Cortex of kidney (tissue), 1 donor: ENCODE results near the gene NBAS.

ENCODE experiments used
- DNase-seq: peaks from one replicate; lab custom pipeline; 2025; lab: John Stamatoyannopoulos, UW

Gene NBAS

DNA sequence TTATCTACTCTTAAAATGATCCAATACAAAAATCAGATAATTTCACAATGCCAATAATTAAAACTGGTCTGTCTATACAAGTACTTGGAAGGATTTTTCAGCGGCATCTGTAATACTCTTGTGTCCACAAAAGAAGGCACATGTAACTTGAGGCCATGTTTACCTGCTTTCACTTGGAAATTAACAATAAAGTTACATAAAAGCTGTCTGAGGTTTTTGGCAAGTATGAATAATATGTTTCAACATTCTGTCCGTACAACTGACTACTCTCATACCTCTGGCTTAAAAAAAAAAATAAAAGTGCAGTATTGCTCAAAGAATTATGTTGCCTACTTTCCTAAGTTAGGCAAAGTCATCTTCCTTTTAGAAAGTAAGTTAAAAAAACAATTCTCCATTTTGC is 253.6 kb downstream of the NBAS start:
- no peak for DNase-seq

DNA sequence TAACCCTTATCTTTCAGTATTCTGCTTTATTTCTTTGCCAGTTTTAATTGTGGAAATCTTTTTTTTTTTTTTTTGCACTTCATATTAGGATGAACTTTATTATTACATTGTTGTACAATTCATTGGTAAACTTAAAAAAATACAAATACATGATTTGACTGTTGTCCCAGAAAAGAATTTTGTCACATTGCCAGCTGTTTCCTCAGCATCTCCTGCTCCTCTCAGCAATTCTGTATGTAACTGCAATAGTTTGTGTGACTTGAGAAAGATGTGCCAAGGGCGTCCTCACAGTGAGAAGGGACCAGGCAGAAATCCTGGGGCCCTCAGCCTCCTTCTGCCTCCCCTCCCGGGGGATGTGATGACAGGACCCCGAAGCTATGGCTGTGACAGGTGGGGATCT is 254.4 kb downstream of the NBAS start:
- no peak for DNase-seq

DNA sequence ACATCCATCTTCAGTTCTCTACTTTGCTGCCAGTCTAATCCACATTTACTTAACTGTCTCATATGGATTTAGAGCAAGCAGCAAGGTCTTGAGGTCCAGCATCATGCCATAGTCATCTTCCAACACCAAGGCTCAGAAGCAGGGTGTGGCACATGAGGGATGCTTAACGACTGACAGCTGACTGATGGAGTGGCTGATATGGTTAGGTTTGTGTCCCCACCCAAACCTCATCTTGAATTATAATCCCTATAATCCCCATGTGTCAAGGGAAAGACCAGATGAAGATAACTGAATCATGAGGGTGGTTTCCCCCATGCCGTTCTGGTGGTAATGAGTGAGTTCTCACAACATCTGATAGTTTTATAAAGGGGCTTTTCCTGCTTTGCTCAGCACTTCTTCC is 257.3 kb downstream of the NBAS start:
- DNase-seq = no peak

DNA sequence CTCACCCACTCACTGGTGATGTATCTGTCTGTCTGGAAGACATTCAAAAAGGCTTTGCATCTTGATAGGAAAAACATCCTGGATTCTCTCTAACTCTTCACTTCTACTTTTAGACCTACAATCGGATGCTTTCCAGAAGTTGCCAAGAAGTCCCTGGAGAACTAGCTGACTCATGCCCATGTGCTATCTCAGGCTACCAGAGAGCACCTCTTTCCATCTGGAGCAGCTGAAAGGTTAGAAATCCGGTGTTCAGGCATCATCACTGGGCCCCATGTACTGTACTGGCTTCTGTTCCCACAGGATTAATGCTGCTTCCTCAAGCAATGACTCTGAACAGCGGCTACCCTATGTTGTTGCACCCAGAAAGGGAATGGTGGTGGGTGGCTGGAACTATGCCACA is 259.0 kb downstream of the NBAS start:
- DNase-seq = no peak

DNA sequence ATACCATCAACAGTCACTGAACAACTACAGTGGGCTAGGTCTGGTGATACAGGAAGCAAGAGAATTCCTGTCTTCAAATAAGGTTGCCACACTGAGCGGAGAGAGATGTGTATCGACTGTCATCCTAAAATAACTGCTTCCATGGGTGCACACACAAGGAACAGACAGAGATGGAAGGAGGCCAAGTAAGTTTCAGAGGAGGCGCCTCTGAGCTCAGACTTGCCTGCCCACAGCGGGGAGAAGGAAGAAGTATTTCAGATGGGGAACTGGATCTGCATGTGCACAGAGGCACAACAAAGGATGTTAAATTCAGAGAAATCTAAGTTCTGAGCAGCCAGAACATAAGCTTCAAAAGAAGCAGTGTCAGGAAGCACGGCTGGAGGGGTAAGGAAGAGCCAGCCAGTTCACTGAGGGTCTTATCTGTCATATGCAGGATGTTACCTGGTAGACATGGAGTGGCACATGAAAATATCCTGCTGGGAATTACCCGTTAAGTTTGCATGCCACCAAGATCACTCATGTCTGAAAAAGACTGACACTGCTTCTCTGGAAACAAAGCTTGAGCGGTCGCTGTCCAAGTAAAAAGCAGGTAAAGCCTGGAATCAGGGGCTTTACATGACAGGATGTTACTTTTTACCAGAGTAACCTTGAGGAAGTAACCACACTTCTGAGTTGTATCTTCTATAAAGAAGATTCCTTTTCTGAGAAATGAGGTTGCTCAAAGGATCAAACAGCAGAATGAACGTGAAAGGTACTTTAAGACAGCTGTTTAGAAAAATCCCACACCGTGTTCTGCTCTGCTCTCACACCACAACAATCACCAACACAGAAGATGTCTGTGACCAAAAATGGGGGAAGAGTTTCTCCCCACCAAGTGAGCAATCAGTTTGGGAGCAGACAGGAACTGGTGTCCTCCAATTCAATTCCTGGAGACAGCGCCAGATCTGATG is 260.2 kb downstream of the NBAS start:
- no peak for DNase-seq

DNA sequence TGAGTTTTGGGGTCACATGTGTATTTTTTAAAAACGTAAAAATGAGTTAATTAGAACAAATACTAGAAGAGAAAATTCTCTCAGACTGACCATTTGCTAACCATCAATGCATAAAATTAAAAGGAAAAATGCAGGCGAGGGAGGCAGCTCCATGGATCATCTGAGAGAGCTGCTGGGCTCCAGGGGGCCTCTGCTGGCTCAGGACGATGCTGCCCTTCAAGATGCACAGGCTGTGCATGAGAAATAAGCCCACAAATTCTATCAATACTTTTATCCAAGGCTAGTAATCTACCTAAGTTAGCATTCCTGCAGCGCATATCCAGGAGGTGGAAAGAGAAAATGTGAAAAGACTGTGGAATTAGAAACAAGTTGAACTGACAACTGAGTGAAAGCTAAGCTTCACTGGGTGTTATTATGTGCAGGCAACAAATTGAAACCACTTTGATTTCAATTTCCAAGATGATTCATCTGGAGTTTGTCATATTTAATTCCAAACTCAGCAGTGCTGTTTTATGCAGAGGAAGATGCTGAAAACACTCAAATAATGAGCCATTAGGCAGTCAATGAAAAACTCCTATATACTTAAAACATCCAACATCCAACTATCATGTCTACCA is 261.1 kb downstream of the NBAS start:
- DNase-seq = no peak

DNA sequence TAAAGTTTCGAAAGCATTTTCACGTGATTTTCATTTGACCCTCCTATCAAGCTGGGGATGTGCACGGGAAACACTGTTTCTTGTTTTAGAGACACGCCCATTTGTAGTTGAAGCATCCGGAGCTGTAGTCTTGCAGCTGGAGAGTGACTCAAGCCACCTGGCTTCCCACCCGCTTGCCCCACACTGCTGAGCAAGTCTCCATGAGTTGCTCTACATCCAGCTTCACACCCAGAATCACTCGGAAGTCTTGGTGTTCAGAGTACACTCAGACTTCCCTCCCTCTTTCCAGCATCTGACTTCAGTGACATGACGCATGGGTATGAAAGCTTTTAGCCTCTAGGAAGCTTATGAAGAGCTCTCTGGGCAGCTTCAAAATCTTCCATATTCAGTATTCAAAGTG is 262.4 kb downstream of the NBAS start:
- no peak for DNase-seq

DNA sequence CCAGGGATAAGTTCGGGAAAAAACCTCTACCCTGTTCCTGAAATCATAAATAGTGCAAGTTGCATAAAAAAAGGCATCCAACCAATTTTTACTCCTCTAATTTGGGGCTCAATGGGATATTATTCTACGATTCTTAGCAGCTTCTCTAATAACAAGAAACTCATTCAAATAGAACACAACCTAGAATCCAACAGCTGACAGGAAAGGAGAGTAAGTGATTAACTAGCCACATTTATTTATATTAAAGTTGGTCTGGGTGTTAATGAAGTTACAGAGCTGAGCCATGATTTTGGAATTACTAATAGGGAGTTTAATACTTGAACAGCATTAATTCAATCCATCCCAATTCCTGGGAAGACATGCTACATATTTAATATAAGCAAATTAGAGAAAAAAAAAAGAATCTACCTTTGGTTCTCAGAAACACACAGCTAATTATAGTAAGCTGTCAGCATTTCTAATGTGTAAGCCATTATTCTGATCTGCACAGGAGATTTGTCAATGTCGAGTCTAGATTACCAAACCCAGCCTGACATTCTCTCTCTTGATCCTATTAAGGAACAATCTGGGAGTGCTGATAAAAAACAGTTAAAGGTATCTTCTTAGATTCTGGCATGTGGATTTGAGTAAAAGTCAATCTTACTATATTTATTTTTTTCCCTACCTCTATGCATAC is 267.7 kb downstream of the NBAS start:
- no peak for DNase-seq

DNA sequence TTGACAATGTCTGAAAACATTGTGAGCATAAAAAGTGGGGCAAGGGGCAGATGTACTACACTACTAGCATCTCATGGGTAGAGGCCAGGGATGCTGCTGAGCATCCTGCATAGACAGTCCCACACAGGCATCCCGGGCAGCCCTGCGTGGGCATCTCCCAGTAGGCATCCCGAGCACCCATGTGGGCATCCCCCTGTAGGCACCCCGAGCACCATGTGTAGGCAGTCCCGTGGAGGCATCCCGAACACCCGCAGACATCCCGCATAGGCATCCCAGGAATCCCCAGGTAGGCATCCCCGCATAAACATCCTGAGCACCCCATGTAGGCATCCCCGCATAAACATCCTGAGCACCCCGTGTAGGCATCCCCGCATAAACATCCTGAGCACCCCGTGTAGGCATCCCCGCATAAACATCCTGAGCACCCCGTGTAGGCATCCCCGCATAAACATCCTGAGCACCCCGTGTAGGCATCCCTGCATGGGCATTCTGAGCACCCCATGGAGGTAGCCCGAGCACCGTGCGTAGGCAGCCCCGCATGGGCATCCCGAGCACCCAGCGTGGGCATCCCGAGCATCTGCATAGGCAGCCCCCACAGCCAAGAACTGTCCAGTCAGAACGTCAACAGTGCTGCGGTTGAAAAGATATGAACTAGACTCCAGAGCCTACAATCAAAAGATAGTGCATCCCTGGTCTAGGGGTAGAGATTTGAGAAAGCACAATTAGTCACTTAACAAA is 273.5 kb downstream of the NBAS start:
- no peak for DNase-seq

DNA sequence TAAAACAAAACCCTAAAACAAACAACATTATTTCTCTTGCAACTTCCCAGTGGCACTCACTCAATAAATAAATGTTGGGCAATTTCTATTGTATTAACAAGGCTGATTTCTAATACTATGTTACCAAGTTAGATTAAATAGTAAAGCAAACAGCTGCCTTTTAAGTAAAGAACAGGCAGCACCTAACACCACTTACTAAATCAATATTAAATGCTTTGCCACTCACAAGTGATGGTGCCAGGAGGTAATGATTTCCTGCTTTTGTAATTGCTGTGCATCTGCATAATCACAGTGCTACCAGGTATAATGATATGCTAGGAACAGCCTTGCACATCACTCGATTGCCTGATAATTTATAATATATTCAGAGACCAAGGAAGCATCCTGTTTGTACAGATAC is 276.5 kb downstream of the NBAS start:
- no peak for DNase-seq

DNA sequence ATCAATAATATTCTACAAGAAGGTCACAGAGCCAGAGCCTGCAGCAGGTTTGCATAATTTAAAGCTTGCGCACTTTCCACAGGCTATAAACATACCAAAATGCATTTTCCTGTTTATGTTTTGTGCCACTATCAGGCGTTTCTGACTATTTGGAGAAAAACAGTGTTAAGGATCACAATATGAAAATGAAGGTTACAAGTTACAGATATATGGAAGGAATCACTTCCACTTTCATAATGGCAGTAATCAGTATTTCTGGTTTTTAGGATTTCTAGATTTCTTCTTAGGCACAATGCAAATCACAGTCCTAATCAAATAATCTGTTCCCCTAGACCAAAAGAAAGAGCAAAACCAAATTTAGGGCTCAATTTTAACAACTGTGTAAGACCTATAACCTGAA is 279.5 kb downstream of the NBAS start:
- no peak for DNase-seq

DNA sequence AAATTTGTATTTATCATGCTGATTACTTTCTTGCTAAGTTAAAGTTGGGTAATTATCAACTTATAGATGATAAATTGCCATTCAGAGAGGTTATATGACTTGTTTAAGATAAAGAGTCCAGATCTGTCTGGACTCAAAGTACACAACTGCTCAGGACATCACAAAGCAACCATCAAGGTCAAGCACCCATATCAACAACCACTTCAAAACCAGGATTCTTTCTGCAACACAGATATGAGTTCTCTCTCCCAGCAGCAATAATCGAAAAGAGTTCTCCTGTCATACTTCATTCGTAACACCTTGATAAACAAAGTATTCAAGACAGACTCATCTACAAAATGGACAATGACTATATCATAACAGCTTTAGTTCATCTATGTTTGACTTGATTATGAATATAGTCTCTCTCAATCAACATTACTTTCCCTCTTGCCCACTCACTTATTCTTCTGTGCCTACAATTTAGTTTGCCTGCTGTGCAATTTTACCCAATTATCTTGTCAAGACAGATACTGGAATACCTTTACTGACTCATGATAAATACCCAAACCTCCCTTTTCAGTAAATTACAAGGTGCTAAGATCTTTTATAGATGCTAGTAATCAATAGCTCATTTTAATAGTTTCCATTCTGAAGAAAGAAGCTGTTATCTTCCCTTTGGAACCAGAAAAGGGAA is 281.8 kb downstream of the NBAS start:
- DNase-seq = no peak

DNA sequence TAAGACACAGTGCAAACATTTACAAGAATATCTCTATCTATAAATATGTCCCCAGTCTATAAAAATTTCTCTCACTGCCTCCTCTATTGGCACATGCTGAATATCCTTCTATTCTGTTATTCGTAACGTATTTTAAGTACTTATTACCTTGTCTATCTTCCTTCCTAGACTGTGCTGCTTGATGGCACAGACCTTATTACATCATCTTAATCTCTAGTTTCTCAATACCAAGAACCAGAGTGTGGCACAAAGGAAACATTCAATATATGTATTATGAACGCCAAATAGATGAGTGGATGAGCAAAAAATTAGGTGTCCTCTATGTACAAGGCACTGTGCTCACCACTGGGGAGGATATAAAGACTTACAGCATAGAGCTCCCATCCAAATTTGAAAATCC is 282.8 kb downstream of the NBAS start:
- DNase-seq = no peak

DNA sequence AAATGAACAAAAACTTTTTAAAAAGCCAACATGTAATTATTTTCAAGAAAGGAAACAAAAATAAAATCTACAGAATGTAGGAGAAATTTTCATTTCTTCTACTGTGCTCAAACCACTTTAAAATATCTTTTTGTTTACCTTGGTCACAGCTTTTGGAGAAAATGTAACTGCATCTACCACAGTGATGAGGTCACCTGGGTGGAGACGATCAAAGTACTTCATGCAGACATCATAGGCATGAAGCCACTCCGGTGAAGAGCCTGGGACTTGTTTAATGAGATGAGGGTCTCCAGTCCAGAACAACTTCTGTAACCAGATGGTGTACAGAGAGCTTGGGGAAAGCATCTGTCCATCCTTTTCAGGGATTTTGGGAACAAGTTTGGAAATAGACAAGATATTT is 285.8 kb downstream of the NBAS start:
- no peak for DNase-seq

DNA sequence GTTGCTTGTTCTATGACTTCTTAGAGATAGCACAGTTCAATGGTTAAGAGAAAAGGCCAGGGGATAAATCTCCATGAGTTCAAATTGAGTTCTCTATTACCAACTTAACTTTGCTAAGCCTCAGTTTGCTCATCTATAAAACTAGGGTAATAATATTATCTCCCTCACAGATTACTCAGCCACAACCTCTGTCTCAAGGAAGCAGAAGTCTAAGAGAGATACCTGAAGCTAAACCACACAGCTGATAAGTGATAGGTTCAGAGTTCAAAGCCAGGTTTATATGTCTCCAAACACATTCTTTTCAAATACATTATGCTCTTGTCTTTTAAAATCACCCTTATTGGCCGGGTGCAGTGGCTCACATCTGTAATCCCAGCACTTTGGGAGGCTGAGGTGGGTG is 287.7 kb downstream of the NBAS start:
- DNase-seq = no peak

DNA sequence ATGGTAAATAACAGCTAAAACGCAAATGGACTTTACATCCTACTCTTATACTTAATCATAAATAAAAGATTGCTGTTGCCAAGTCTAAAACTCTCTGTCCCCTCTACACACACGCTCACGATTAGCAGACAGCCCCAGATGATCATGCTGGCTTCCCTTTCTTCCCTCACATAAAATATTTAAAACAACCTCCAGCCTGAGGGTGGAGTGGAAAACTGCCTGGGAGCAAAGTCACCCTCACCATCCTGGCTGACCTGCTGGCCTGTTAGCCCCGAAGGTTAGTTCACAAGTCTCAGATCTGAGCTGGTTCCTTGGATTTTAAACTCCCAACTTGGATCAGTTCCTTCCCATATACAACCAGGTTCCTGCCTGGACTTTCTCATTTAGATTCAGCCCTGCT is 288.2 kb downstream of the NBAS start:
- no peak for DNase-seq

DNA sequence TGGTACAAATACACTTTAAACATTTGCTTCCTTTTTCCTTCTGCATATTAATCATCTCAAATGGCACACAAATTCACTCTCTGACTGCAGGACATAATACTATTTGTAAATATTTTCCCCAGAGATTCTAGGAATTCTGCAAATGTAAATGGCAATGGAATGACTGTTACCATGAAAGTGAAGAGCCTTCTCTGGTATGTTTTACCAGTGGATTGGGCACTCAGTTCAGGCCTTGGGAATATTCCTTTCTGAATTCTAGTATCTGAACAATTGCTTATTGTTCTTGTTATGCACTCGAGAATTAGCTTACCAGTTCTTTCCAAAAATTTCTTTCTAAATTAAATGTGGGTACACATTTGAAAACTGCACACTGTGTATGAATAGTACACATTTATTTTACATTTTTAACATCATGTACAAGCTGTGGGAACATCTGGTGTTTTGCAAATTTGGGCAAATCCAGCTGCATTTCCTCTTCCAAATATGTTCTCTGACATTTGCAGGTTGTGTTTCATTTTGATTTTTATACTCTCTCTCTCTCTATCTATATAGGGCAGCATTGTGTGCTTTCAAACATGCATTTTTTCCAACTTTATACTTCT is 289.1 kb downstream of the NBAS start:
- DNase-seq = no peak

DNA sequence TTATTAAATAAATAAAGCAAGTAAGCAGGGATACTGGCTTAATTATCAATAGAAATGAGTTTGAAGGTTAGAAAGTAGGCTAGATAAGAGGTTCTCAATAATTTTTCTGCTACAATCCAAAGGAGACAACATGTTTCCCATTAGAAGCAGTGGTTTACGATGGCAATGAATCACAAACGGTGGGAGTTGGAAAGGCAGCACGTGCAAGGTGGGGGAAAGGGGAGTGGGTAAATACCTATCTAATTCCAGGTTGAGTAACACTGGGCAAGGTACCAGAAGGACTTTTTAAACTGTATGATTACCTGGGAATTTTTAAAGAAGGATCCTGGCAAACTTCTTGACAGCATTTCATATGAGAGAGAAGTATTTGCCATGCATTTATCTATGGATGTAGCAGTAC is 289.9 kb downstream of the NBAS start:
- DNase-seq = no peak

DNA sequence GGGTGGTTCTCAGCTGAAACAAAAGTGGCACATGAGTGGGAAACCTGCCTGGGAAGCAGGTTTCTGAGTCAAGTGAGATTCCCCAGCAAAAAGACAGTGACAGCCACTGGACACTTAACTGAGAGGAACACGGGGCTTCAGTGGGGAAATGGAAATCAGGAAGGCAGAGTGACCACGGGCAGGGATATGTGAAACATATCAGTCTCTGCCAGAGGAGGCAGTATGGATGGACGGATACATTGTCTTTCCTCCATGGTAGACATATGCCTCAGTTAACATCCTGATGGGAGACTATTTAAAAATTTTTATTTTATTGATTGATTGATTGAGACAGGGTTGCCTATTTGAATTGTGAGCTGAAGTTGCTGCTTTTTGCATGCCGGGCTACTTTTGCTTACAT is 292.1 kb downstream of the NBAS start:
- DNase-seq = no peak

DNA sequence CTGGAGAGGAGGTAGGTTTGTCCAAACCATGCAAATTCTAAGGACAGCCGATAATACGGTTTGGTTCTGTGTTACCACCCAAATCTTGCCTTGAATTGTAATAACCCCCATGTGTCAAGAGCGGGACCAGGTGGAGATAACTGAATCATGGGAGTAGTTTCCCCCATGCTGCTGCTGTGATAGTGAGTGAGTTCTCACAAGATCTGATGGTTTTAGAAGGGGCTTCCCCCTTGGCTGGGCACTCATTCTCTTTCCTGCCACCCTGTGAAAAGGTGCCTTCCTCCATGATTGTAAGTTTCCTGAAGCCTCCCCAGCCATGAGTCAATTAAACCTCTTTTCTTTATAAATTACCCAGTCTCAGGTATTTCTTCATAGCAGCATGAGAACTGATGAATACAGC is 295.2 kb downstream of the NBAS start:
- DNase-seq = no peak

DNA sequence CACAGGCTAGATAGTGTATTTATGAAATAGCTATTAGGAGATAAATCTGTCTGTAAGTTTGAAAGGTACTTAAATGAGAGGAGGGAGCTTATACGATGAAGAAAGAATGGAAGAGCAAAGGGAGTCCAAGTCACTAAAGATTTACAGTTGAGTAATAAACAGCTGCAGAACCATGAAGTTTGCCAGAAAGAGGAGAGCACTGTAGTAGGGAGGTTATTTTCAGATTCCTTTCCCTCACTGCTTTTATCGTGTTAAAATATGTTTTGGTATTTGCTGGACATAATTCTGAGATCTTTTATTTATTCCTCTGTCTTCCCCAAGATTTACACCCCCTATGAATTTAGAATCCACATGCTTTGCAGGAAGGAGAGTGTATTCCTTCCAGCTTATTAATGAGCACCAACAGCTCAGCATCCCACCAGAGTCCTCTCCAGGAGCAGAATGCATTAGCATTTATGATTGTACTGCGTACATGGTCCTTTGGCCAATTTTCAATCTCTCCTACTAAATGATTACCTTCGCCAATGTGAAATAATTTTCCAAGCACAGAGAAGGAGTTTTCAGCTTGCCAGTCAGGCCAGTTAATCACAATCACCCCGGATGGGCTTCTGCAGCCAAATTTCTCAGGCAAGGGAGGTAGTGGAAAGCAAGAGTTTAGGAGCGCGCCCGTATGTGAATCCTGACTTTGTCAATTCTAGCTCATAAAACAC is 297.0 kb downstream of the NBAS start:
- no peak for DNase-seq
